Activated CD8-positive, alpha-beta memory T cell treated with anti-CD3 and anti-CD28 coated beads, Interleukin-2, amount 50 U/mL, for 1 hour (primary cell): ENCODE data around the gene HOXD1.

Experiments used
- DNase-seq: peaks from one replicate; pipeline ENCODE4 v3.0.0-alpha.2; 2020; ENCODE audit errors: extremely low read depth

The HOXD1 gene

DNA sequence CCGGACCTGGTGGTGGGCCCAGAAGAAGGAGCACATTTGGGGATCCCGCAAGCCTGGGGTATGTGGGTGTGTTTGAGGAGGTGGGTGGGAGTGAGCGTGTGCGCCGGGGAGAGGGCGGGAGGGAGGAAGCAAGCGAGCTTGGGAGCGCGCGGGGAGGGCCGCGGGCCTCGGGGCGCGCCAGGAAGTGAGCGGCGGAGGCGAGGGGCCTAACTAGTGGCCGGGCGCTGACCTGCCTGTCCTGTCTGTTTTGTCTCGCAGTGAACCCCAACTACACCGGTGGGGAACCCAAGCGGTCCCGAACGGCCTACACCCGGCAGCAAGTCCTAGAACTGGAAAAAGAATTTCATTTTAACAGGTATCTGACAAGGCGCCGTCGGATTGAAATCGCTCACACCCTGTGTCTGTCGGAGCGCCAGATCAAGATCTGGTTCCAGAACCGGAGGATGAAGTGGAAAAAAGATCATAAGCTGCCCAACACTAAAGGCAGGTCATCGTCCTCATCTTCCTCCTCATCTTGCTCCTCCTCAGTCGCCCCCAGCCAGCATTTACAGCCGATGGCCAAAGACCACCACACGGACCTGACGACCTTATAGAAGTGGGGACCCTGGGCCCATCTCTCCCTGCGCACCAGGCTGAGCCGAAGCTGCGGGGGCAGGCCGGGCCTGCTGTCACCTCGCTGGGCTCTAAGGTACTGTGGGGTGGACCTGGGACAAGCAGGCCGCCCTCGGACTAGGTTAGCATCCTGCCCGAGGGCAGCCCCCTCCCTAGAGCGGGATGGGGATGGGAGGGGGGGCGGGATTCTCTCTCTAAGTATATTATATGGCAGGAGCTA is 35.9 kb upstream of the HOXD1 start:
- DNase-seq, result no peak

DNA sequence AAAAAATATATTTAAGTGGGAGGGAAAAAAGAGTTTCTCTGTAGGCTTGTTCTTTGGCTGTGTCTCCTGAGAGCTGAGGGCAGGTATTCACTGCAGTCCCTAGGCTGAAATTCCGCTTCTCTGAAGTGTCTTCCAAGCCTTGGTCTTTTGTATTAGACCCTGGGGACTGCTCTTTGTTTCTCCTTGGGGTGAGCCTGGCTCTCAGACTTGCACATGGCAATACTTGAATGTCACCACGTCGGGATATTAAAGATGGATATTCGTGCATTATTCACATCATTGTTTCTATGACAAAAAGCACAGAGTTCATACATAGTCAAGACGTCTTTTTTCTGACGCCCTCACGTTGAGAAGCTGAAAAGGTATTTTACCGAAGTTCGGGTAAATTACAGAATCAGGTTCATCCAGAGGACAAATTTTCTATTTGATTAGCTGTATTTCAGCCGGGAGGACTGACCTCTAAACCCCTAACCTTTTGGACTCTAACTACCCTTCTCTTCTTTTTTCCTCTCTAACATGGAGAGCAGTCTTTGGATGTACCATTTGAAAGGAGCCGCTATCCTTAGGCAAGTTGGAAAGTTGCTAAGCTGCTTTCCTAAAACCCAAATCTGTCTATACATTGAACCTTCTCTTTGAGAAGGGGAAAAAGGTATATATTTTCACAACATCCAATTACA is 33.8 kb upstream of the HOXD1 start:
- DNase-seq, result no peak

DNA sequence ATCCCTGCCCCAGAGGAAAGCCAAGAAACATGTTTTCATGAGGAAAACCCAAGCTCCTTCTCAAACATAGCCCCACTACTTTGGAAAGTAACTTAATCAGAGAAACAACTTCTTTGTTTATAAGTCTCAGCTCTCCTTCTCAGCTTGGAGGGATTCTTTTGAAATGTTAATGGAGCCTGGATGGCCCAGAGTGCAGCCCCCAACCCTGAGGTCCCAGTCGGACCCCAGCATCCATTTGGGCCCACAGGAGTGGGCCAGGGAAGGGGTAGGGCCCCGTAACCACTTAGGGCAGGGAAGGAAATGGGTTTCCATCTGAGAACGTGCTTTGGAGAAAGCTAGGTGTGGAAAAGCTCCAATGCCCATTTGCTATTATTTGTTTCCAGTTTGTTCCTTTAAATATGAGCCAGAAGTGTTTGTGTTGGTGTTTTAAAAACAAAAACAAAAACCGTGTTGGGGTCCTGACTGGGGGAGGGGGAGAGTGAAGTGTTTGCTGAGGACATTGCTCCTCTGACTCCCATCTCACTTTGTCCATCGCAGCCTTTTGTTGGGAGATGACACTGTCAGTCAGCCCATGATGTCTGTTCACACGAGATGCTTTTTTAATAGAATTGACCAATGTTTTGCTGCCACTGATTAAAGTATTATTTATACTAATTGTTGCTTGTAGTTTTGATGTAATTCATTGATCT is 33.0 kb upstream of the HOXD1 start:
- no peak for DNase-seq

DNA sequence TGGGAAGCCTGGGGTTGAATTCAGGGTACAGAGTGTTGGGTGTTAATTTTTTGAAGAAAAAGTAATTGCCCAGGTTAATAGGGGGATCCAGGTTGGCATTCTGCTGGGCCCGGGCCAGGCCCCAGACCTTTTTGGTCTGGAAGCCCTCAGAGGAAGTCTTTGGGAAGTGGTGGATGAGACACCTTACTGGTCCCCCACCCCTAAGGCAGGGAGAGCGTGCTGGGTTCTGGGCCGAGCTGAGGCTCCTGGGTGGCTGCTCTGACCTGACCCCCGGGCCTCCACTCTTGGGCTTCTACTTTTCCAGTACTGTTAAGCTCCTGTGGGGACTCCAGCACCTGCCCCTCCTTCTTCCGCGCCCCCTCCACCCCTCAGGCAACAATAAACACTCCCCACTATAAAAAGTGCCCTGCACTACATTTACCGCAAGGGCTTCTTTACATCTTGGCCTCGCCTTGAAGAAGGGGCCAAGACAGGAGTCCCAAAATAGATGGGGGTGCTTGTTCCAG is 32.1 kb upstream of the HOXD1 start:
- DNase-seq, result no peak

GRCh38 chr2:176156807-176157498 is 31.5 kb upstream of the HOXD1 start, which contains the start of gene HOXD3:
Gene HOXD3 (plus strand): TSS chr2:176157307. CDS start chr2:176169115, 11,808 bp downstream.
- DNase-seq, result no peak

DNA sequence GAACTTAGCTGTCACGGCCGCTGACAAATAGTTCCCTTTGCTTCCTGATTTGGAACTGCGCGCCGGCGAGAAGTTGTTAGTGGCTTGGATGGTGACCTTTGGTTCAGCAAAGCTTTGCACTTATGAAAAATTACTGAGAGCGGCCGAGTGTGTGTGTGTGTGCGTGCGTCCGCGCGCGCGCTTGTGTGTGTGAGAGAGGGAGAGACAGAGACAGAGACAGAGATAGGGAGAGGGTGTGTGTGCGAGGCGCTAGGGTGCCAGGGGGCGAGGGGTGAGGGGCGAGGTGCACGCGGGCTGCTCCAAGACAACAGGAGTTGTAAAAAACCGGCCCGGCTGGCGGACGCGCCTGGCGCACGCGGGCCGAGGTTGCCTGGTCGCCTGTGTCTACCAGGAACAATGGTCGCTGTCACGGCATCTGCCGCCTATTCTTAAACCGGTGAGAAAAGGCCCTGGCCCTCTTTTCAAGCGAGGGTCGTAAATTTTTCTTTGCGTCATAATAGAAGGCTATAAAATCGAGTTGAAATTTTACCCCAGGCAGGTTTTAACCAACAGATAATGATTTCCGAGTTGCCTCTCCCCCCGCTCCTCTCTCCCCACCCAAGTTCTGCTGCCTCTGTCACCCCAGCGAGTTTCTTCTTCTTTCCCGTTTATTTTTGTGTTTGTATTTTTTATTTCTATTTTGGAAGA is 30.8 kb upstream of the HOXD1 start:
- no peak for DNase-seq

DNA sequence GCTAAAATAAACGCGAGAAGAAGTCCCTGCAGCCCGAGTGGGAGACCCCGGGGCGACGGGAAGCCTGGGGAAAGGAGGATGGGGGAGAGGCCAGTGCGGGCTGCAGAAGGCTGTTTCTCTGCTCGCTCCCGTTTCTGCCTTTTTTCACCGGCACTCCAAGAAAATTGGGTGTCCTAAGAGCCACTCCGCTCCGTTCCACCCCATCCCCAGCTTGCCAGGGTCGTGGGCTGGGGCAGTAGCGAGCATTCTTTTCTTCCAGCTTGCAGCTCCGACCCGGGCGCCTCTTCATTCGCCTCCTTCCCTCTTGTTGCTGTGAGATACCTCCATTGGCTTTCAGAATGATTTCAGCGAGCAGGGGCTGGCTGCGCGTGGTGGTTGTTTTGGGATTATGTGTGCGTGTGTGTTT is 30.3 kb upstream of the HOXD1 start:
- DNase-seq, result no peak

DNA sequence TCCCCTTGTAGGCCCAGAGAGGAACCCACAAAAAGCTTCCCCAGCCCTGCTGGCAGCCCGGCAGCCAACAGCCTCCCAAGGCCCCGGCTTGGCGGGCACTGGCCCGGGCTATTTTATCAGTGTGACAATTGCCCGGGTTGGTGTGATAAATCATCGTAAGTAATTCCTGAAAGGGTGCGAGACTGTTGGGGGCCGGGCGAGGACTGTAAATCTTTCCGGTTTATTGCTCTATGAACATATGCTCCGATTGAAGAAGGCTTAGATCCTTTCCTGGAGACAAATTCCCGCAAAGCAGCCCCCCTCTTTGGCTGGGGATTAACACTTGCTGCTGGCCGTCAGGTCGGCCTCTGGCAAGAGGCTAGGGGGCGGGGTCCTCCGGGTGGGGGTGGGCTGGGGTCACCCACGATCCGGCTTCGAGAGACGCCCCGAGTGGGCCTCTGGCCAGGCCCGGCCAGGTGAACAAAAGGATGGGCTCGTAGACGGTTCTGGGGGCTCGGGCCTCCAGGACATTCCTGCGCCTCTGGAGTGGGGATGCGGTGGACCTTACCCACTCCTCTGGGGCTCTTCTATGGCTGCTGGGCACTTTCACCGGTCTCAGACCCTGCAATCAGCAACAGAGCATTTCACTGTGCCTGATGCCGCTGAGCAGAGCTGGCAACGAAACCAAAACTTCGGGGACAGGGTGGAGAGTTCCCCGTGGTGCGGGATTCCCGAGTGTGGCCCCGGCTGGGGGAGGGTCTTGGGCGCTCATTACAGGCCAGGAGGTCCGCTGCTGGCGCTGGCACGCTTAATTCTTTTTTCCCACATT is 29.4 kb upstream of the HOXD1 start:
- DNase-seq, result no peak

DNA sequence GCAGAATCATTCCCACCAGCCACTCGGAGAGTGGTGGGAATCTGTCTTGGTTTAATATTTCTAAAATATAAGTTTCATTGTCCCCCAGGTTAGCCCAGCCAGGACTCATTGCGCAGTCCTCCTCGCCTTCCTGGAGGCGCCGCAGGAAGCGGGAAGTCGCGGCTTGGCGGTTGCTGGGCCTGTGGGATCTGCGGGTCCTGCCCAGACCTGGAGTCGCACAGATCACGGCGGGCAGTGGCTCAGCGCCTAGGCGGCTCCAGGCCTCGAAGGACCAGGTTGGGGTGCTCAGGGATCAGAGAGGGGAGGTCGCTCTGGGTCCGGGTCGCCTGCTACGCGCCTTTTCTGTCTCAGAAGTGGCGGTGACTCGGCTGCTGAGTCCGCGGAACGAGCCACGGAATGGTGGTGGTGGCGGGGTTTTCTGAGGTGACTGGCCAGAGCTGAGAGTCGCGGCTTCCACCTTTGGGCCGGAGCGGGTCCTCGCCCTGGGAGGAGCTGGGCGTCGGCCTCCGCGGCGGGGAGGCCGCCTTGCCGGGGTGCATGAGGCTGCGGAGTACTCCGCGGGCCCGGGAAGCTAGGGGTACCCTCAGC is 28.7 kb upstream of the HOXD1 start:
- no peak for DNase-seq

DNA sequence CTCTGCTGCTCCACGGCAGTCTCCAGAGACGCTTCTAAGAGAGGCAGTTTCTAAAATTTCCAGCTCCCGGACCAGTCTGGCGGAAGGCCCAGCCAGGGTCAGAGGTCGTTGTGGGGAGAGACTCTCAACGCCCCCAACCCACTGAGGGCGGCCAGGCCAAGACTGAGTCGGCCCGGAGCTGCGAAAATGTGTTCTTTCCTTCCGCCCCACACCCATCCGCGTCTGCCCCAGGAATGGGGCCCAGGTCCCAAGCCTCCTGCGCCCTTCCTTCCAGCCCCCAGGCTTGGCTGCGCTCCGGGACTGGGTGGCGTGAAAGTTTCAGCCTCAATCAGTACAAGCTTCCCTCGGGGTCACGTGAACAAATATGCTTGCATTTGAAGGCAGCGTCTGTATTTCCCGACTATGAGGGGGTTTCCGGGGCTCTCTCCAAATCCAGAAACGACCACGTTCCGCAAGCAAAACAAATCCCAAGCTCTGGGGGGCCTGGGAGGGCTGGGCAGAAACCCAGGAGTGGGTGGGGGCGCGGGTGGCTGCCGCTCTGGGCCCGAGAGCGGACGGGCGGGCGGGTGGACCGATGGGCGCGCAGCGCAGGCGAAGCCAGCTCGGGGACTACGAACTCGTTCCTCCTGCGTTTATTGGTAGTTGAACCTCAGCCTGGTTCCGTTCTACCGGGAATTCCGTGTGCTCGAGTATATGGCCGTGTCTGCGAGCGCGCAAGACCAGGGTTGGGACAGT is 28.1 kb upstream of the HOXD1 start:
- DNase-seq, result no peak

DNA sequence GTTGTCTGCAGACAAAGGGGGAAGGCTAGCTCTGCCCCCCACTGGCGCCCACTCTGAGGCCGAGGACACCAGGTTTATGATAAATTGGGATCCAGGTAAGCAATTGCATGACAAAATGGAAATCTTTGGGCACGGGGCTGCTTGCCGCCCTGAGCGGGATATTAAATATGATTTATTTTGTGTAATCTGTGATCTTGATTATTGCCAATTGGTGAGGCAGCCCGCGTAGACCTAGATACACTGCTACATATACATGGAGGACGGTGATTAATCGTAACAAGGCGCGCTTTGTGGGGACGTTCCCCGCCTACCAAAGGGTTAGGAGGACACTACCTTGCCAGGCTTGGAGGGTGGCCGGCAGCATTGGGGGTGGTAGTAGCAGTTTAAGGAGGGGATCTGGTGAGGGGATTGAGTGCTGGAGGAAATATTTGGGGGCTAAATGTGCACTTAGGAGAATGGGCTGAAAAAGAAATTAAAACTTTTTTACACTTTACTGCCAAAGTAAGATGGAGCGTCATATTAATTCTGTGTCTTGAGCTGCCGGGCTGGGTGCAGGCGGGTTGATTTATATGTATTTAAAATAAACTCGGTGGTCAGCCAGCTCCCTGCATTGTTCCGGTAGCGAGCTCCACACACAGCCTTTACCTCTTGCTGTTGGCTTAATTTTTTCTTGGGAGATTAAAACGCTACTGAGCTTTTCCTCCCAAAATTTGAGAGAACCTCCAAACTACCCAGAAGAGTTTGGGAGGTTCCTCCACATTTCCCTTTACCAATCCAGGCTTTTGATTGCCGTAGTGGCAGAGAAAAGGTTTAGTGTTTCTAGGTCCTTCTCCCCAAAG is 27.3 kb upstream of the HOXD1 start:
- no peak for DNase-seq

- no peak for DNase-seq
These were observed 26.4 kb upstream of the HOXD1 start for GRCh38 chr2:176161825-176162626.

DNA sequence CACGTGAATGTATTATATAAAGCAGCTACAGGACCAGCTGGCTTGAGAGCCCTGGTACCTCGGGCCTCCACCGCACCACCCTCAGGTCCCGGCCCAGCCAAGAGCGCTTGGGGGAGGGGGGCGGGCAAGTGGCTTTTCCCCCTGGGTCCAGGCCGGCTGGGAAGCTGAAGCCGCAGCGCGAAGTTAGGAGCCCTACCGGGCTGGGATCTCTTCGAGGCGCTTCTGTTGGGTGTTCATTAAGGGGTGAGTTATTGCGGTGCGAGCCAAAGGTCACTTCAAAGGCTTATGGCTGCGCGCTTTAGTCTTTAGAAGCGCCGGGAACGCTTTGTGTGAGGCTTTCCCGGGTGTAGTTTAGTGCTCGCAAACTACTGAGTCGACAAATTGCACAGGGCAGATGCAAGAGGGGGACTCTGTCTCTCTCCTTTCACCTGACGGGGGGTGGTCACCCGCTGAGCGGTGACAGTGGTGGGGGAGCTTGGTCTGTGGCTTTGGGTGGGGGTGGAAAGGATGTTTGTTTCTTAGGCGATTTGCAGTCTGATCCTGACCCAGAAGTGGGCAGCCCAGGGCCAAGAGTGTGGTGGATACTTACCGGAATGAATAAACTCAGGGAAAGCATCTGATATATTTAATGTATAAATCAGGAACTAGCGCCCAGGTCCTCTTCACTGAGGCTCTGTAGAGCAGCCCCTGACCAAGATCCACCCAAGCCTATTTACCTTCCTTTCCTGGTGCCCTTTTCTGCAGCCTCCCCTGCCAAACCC is 25.4 kb upstream of the HOXD1 start:
- DNase-seq, result no peak

DNA sequence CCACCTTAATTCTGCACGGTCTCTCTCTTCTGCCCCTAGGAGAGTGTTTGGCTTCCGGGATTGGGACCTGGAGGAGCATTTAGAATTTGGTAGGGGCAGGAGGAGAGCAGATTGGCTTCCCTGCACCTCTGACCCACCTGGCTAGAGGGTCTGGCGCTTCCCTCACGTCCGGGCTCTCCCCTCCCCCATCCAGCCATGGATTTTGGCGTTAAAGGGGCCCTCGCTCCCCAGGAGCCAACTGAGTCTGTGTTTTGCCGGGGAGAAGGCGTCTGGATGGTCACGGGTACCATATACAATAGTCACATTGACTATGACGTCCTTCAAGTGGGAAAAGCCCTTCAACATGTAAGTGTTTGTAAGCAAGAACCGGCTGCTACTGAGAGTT is 24.8 kb upstream of the HOXD1 start:
- no peak for DNase-seq

DNA sequence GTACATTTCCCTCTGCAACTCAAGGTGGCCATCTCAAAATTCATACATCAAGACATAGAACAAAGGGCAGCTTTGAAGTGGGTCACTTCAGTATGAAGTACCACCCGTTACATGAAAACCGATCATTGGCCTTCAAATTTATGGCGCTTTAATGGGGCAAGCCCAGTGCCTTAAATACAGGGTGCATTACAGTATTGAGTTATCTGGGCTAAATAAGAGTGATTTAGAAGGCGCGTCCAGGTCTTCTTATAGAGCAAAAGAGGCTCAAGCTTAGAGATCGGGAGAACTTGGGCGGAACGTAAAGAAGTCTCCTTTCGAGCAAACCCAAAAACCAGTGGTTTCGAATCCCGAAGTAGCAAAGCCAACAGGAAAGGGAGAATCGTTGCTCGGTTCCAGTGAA is 24.3 kb upstream of the HOXD1 start:
- no peak for DNase-seq

GRCh38 chr2:176164611-176165369 is 23.7 kb upstream of the HOXD1 start:
- DNase-seq, result no peak
